Stimulated activated CD4-positive, alpha-beta T cell treated with anti-CD3 and anti-CD28 coated beads, TNF-alpha, amount 100 ng/mL, for 24 hours (primary cell): ENCODE measurements around the gene TNFRSF6B.
A peak's percentile ranks its signal among the peaks of the same experiment; 100 is the strongest.

Source experiments
- DNase-seq, 3 experiments: peaks; one replicate each; pipeline ENCODE4 v3.0.0-alpha.2; 2020; ENCODE audit warnings: low read depth in 3 of 3

Gene TNFRSF6B

DNA sequence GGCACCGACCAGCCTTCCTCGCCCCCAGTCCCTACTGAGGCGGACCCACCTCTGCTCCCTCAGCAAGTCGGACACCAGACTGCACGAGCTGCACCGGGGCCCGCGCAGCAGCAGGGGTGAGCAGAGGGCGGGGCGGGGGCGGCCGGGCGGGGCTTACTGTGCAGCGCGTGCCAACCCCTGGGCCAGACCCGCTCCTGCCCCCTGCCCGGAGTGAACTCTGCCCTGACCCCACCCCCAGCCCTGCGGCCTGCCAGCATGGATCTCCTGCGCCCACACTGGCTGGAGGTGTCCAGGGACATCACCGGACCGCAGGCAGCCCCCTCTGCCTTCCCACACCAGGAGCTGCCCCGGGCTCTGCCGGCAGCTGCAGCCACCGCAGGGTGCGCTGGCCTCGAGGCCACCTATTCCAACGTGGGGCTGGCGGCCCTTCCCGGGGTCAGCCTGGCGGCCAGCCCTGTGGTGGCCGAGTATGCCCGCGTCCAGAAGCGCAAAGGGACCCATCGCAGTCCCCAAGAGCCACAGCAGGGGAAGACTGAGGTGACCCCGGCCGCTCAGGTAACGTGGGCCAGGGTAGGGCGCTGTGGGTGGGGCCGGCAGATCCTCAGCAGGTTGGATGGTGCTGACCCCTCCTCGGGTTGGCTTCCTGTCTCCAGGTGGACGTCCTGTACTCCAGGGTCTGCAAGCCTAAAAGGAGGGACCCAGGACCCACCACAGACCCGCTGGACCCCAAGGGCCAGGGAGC lies 41.7 kb downstream of the TNFRSF6B start:
- DNase-seq = no peak

DNA sequence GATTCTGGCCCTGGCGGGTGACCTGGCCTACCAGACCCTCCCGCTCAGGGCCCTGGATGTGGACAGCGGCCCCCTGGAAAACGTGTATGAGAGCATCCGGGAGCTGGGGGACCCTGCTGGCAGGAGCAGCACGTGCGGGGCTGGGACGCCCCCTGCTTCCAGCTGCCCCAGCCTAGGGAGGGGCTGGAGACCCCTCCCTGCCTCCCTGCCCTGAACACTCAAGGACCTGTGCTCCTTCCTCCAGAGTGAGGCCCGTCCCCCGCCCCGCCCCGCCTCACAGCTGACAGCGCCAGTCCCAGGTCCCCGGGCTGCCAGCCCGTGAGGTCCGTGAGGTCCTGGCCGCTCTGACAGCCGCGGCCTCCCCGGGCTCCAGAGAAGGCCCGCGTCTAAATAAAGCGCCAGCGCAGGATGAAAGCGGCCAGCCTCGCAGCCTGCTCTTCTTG lies 42.3 kb downstream of the TNFRSF6B start:
- DNase-seq = no peak

DNA sequence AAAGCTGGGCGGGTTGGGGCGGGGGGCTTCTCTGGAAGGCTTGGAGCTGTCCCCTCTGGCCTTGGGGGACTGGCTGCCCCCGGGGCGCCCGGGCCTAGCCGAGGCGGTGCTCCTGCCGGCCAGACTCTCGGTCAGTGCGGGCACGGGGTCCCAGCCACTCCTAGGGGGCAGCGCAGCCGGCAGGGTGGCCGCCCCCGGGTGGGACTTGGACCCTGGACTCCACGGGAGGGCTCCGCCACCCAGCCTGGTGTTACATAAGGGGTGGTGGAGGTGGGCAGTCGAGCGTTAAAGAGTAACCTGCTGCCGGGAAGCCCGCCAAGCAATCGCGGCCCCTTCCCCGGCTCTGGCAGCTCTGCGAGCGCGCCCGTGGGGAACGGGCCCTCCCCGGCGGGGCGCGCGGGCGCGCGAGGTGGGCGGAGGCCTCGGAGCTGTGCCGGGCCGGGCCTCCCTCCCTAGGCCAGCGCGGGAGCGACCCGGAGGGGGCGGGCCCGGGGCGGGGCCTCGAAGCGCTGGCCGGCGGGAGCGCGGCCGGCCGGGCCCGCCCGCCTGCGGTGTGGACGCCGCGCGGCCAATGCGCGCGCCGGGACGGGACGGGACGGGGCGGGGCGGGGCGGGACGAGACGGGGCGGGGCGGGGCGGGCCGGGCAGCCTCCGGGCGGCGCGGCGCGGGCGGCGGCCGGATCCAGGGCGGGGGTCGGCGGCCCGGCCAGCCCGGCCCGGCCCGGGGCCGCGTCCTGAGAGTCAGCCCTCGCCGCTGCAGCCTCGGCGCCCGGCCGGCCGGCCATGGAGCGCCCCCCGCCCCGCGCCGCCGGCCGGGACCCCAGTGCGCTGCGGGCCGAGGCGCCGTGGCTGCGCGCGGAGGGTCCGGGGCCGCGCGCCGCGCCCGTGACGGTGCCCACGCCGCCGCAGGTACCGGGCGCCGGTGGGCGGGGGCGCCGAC lies 42.9 kb downstream of the TNFRSF6B start, which contains the start of gene SLC2A4RG:
TSS of gene SLC2A4RG (plus strand) at position 647 of the 940 bp plus-strand sequence. CDS start at position 784, 137 bp downstream.
- DNase-seq = peak in 1 of 3 experiments; percentile 71

DNA sequence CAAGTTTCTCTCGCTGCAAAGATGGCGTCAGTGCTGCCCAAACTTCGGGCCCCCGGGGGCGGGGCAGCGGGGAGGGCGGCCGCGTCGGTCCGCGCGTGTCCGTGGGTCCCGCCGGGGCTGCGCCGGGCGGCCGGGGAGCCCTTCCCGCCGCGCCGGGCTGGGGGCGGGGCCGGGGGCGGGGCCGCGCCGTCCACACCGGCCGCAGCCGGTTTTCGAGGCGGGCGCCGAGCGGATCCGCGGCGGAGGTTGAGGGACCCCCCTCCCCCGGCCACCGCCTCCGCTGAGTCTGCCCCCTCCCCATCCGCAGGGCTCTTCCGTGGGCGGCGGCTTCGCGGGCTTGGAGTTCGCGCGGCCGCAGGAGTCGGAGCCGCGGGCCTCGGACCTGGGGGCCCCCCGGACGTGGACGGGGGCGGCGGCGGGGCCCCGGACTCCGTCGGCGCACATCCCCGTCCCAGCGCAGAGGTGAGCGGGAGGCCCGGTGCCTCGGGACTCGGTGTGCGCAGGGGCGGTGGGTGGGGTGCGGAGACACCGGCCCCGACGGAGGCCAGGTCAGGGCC lies 43.7 kb downstream of the TNFRSF6B start:
- peak in 1 of 3 experiments; percentile 34 for DNase-seq

DNA sequence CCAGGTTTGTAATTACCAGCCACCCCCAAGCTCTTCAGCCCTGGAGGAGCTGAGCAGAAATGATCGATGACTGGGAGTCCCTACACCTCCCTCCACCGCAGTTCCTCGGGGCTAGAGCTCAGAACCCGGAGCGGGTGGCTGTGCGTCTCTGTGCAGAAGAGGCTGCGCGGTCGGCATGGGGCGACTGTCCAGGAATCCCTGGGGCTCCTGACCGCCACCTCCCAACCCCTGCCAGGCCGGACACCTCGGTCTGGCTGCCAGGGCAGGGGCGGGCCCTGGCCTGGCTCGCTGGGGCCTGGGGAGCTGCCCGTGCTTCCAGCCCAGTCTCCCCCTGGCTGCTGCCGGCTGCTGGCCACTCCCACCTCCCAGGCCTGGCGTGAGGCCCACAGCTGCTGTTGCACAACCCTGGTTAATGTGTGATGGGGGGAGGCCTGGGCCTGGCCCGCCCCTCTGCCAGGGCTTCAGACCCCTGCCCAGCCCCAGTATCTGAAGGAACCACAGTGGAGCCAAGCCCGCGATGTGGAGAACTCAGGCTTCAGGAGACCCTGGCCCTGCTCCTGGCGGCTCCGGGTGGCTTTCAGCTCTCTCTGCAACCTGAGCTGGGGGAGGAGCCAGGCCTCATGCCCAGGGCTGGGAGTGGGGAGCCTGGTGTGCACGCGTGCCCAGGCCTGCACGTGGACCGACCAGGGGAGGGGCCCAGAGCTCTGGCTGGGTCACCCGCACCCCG lies 44.3 kb downstream of the TNFRSF6B start:
- DNase-seq = no peak

DNA sequence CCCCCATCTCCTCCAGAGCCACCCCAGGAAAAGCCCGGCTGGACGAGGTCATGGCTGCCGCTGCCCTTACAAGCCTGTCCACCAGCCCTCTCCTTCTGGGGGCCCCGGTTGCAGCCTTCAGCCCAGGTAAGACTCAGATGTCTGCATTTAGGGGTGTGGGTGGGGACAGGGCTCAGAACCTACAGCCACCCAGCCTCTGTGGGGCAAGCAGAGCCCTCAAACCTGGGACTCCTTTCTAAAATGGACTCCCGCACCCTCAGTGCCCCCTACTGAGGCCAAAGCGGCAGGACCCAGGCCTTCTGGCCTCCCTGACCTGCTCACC lies 44.9 kb downstream of the TNFRSF6B start:
- DNase-seq = no peak

DNA sequence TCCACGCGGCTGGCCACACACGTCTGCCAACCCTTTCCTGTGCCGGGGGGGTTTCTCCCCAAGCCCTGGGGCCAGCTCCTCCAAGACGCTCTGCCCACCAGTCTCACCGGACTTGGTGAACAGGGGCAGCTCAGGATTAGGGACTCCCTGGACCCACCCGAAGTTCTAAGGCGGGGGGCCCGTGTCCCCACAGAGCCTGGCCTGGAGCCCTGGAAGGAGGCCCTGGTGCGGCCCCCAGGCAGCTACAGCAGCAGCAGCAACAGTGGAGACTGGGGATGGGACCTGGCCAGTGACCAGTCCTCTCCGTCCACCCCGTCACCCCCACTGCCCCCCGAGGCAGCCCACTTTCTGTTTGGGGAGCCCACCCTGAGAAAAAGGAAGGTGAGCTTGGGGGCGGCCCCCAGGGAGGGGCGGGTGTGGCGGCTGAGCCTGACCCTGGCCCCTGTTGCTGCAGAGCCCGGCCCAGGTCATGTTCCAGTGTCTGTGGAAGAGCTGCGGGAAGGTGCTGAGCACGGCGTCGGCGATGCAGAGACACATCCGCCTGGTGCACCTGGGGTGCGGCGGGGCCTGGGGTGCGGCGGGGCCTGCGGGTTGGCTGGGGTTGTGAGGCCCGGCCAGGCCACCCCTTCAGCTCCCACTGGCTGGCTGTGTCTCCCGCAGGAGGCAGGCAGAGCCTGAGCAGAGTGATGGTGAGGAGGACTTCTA lies 45.4 kb downstream of the TNFRSF6B start:
- DNase-seq = no peak

DNA sequence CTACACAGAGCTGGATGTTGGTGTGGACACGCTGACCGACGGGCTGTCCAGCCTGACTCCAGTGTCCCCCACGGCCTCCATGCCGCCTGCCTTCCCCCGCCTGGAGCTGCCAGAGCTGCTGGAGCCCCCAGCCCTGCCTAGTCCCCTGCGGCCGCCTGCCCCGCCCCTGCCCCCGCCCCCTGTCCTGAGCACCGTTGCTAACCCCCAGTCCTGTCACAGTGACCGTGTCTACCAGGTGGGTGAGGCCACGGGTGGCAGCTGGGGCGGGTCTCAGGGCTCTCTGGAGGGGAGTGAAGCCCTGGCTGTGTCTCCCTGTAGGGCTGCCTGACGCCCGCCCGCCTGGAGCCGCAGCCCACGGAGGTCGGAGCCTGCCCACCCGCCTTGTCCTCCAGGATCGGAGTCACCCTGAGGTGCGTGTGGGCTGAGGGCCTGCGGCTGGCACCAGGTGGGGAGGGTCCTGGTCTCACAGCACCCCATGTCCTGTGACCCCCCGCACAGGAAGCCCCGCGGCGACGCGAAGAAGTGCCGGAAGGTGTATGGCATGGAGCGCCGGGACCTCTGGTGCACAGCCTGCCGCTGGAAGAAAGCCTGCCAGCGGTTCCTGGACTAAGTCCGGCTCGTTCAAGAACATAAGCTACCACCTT lies 46.1 kb downstream of the TNFRSF6B start:
- no peak for DNase-seq

DNA sequence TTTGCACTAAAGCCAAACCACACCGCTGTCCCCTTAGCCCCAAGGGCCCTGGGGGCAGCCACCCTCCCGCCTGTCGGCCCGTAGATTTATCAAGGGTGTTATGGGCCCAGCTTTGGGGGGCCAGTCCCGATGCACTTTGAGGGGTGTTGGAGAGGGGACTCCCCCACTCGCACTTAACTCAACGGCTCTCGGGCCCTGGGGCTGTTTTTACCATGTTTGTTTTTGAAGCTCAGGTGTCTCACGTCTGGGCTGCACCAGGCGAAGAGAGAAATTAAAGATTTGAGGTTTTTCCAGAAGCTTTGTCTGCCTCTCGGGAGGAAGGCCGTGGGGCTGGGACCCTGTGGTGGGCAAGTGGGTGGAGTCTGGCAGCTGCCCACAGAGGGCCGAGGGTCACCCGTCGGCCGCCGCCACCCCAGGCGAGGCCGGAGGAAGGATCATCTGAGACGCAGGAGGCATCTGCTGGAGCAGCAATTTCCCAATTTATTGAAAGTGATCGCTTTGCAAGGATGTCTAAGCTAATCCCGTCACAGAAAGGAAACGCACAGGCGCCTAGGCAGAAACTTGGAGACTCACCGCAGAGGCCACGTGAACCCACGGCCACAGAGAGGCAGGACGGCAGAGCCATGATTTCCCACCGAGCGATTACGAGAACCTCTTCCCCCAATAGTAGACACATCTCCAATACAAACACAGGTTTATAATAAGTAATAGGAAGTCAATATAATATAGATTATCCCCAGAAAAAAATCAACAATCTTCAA lies 46.9 kb downstream of the TNFRSF6B start:
- DNase-seq = no peak

DNA sequence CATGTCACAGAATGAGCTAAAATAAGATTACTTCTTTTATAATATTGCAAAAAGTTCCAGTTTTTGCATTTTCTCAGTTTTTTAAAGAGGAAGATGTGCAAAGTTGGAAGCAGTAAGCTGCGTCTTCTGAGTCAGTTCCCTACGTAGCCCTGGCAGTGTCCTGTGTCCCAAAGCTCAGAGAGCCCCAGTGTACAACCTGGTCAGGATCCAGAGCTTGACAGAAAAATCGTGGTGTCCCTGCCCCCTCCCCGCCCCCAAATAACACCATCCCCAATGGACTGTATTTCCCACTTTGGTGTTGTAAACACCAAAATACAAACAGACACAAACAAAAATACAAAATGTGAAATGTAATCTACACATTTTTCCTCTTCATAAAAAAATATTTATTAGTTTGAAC lies 47.7 kb downstream of the TNFRSF6B start:
- no peak for DNase-seq

DNA sequence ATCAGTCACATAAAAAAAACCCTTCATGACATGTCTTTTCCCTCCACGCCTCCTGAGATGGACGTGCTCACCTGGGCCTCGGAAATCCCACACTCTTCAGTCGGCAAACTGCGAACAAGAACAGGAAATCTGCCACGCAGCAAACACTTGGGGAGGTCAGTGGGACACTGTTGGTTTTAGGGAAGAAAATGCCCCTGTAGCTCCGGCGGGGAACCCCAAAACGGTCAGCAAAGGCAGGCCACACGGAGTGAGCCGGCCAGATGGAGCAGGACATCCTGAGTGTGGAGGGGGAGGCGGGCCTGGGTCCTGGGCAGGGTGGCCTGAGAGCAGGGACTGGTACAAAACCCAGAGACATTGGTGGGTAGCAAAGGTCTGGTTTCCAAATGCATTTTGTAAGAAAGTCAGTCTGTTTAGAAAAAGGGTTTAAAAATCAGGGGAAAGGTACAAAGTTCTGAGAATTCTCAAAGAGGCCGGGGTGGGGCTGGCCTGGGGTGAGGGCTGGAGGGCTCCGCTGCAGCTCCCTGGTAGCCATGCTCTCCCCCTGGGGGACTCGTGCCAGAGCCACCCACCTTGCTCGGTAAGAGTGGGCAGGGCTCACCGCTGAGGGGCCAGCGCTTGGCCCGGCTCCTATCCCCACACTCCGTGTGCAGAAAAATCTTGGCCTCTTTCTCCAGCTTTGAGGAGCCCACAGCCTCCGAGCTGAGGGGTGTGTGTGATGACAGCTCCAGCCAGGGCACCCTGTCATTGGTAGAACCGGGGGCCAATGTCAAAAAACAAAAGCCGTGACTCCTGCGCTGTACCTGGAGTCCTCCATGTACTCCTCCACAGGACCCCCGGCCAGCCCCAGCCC lies 48.3 kb downstream of the TNFRSF6B start:
- no peak for DNase-seq

DNA sequence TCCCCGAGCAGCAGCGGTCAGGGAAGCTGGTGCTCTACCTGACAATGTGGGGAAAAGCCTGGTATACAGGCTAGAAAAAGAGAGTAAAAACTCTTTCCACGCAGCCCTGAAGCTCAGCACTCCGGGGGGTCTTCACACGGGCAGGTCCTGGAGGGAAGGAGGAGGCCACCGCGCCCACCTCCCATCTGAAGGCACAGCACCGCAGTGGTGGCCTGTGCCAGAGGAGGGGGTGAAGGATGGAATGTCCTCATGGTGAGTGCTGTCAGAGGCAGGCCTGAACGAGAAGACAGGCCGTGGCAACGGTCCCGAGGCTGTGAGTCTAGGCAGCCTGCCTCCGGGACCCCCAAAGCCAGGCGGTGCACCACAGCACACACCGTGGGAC lies 49.0 kb downstream of the TNFRSF6B start:
- no peak for DNase-seq

DNA sequence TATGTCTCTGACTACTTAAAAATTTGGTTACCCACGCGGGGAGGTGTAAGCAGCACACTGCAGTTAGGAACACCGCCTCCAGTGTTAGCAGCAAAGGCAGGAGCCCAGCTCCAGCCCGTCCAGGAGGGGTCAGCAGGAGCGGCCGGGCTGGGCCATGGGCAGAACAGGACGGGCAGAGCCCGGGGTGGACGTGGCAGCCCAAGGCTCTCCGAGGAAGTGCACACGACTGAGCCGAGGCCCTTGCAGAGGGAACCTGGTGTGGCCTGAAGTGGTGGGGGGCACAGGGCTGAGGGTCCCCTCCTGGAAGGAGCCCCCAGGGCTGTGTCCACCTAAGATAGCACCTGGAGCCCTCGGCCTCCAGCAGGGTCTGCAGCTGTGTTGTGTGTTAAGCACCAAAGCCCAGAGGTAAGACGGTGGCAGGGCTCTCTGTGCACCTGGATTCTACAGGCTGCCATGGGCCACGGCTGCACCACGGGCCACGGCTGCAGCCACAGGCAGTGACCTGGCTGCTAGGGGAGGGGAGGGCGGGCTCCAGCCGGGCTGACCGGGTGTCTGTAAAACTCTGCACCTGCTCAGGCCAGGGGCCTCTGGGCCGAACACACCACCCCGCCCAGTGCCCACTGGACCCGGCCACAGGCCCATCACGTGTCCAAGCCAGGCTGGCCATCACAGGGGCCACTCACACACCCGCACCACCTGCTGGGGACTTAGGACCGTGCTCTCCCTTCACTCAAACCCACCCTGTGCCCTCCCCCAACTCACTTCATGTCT lies 49.7 kb downstream of the TNFRSF6B start:
- DNase-seq = no peak

DNA sequence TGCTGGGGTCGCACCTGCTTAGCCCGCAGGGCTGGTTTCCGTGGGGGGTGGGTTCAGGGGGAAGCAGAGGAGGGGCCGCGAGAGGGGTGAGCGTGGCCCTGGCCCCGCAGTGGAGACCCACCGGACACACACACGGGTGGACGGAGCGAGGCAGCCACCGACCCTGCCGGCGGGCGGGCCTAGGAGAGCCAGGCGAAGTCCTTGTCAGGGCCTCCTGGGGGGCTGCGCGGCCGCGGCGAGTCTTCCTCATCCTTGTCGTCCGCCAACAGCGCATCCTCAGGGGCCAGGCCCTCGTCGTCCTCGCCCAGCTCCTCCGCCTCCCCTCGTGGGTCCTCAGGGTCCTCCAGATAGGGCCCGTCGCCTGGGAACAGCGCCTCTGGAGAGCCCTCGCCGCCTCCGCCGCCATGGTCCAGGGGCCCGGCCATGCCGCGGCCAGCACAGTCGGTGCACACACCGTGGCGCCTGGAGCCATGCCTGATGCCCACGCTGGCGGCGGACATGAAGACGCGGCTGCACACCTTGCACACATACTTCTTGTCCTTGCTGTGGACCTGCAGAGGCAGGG lies 50.4 kb downstream of the TNFRSF6B start:
- no peak for DNase-seq

DNA sequence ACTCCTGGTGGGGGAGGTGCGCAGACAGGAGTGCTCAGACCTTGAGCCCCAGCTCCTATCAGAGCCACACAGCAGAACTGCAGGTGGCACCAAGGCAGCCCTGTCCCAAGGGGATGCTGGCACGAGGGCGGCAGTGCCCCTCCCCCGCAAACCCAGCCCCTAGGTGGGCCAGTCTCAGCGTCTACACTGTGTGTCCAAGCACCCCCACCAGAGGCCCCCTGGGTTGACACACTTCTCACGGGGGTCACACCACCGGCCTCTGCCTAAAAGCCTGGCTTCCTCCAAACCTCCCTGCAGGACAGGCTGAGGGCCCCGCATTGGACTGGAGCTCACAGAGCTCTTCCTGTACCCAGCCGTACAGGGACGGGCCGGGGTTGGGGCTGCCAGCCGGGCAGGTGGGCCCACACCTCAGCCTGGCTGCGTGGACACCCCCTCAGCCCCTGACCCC lies 51.2 kb downstream of the TNFRSF6B start:
- DNase-seq = no peak
